Vagina (tissue), 2 donors: ENCODE measurements around the gene CSTPP1.

Source experiments
- CTCF ChIP-seq, 3 experiments: fragments of 450-650 bp in 2 of 3; fragments of 200-600 bp in 1 of 3; sonication (generic) in 1 of 3; IDR thresholded peaks; one replicate each; pipeline ENCODE4 v1.5.1; 2017 to 2019; ENCODE audit warnings: antibody characterized with exemption in 3 of 3, mild to moderate bottlenecking in 2 of 3, moderate library complexity in 2 of 3
- POLR2A ChIP-seq, 2 donors: fragments of 450-650 bp; IDR thresholded peaks; one replicate each; pipeline ENCODE4 v1.6.1; 2017; ENCODE audit warnings: antibody characterized with exemption in 2 of 2, mild to moderate bottlenecking in 2 of 2, moderate library complexity in 2 of 2

DNA sequence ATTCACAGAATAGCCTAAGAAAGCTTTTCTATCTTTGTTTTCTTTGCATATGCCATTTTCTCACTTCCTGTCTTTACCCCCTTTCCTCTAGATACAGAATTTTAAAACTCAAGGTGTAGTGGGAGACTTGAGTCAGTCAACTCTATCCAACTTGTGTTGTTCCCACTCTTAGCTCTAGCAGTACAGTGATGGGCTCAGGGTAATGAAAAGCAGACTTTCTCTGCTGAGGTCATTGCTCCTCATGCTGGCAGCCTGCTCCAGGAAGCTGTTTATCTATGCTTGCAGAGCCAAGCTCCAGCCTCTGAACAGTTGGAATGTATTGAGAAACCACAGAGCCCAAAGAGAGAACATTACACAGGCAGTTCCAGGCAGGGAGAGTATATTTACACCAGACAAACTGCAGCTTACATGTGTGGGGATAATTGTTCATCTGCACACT is 68.1 kb downstream of the CSTPP1 start:
- TF ChIP-seq POLR2A (IDR thresholded peaks at IDR 0.05): no peak
- TF ChIP-seq CTCF (IDR thresholded peaks at IDR 0.05): no peak
